Epithelial cell of proximal tubule (primary cell): ENCODE measurements around the gene ATP8B4. TPM values are rescaled to one million over a fixed set of nuclear protein-coding genes. Genes with fewer than 3 reads are reported as not detected.

Experiments
- DNase-seq: peaks from one replicate; pipeline ENCODE4 v3.0.0-alpha.2; 2011; ENCODE audit warnings: low read depth
- H3K4me3 ChIP-seq: 2 replicates; pipeline ENCODE4 v1.5.1; 2011; ENCODE audit warnings: low read depth, mild to moderate bottlenecking, low read length
- CTCF ChIP-seq: conservative IDR thresholded peaks from 2 replicates; pipeline ENCODE4 v1.5.1; 2012; ENCODE audit warnings: low read depth, mild to moderate bottlenecking, low read length
- total RNA-seq: library from RNA; depleted of rRNA; stranded (reverse); fragments of >200 nt; gene quantifications from 2 replicates; pipeline ENCODE4 v1.2.3, GENCODE V29; 2015

The ATP8B4 gene
- total RNA-seq, 1 donor from 2014 or later: not detected

- no peak overlapping the region for H3K4me3 ChIP-seq
- no peak for TF ChIP-seq CTCF
These were observed 41.9 kb downstream of the ATP8B4 start for GRCh38 chr15:50077176-50077575.

GRCh38 chr15:50075319-50075718 is 43.7 kb downstream of the ATP8B4 start:
- no peak for TF ChIP-seq CTCF
- H3K4me3 ChIP-seq: no peak overlapping the region
- no peak for DNase-seq

More at GRCh38 chr15:50077176-50077575, 41.9 kb downstream of the ATP8B4 start:
- no peak for DNase-seq

- DNase-seq: no peak
- no peak overlapping the region for H3K4me3 ChIP-seq
- TF ChIP-seq CTCF: no peak
These were observed 47.3 kb downstream of the ATP8B4 start for GRCh38 chr15:50071551-50072258.

GRCh38 chr15:50068016-50068415 is 51.0 kb downstream of the ATP8B4 start:
- DNase-seq: no peak
- no peak for TF ChIP-seq CTCF
- no peak overlapping the region for H3K4me3 ChIP-seq

GRCh38 chr15:50067254-50067653 is 51.8 kb downstream of the ATP8B4 start:
- H3K4me3 ChIP-seq: no peak overlapping the region
- DNase-seq: no peak
- no peak for TF ChIP-seq CTCF

GRCh38 chr15:50066666-50067065 is 52.4 kb downstream of the ATP8B4 start:
- DNase-seq: no peak
- no peak for TF ChIP-seq CTCF
- no peak overlapping the region for H3K4me3 ChIP-seq

- no peak for TF ChIP-seq CTCF
- peak; percentile 15 for DNase-seq
- H3K4me3 ChIP-seq: no peak overlapping the region
These were observed 52.8 kb downstream of the ATP8B4 start for GRCh38 chr15:50066202-50066601.
